Neuronal stem cell (in vitro differentiated cells): ENCODE measurements around the gene RPUSD1.
A peak's percentile ranks its signal among the peaks of the same experiment; 100 is the strongest.

ENCODE experiments used
- DNase-seq: peaks from one replicate; pipeline ENCODE4 v3.0.0-alpha.2; 2013; ENCODE audit warnings: low spot score
- H2AFZ ChIP-seq: one replicate; pipeline ENCODE4 v1.6.1; 2013; ENCODE audit warnings: mild to moderate bottlenecking, low read length, inconsistent platforms
- H2AK5ac ChIP-seq: 2 replicates; pipeline ENCODE4 v1.6.1; 2013; ENCODE audit warnings: low read depth, mild to moderate bottlenecking, inconsistent platforms, low read length, moderate library complexity, mixed read lengths
- H2BK120ac ChIP-seq: 2 replicates; pipeline ENCODE4 v1.6.1; 2013; ENCODE audit warnings: low read depth, mild to moderate bottlenecking, inconsistent platforms, low read length, moderate library complexity, mixed read lengths
- H2BK12ac ChIP-seq: one replicate; pipeline ENCODE4 v1.6.1; 2013; ENCODE audit warnings: low read length, inconsistent platforms
- H2BK15ac ChIP-seq: 2 replicates; pipeline ENCODE4 v1.6.1; 2013; ENCODE audit warnings: mild to moderate bottlenecking, low read length, inconsistent platforms, mixed read lengths
- H2BK5ac ChIP-seq: one replicate; pipeline ENCODE4 v1.6.1; 2013; ENCODE audit warnings: inconsistent platforms, mild to moderate bottlenecking, low read length, moderate library complexity
- H3K14ac ChIP-seq: one replicate; pipeline ENCODE4 v1.6.1; 2013; ENCODE audit warnings: low read length, inconsistent platforms
- H3K18ac ChIP-seq: 2 replicates; pipeline ENCODE4 v1.6.1; 2013; ENCODE audit warnings: low read length, inconsistent platforms
- H3K23ac ChIP-seq: 2 replicates; pipeline ENCODE4 v1.6.1; 2013; ENCODE audit warnings: low read depth, mild to moderate bottlenecking, mixed read lengths, low read length, inconsistent platforms; ENCODE audit not compliant: poor library complexity
- H3K27ac ChIP-seq: replicated peaks from 3 replicates; pipeline ENCODE4 v1.5.1; 2013; ENCODE audit warnings: low read length, inconsistent platforms
- H3K27me3 ChIP-seq, 3 experiments: 2 replicates each; pipeline ENCODE4 v1.6.1; 2013; ENCODE audit warnings: low read length in 3 of 3, mild to moderate bottlenecking in 2 of 3, inconsistent platforms in 1 of 3, low read depth in 1 of 3, mixed read lengths in 1 of 3, moderate library complexity in 1 of 3; ENCODE audit not compliant: control insufficient read depth in 3 of 3, insufficient read depth in 3 of 3
- H3K36me3 ChIP-seq, 2 donors: replicated peaks in 1 of 2; 2 replicates each; pipeline ENCODE4 v1.6.1; 2013; ENCODE audit warnings: low read length in 2 of 2; ENCODE audit not compliant: control insufficient read depth in 2 of 2, insufficient read depth in 2 of 2
- H3K4ac ChIP-seq: 2 replicates; pipeline ENCODE4 v1.6.1; 2013; ENCODE audit warnings: inconsistent platforms, mild to moderate bottlenecking, low read length, moderate library complexity
- H3K4me1 ChIP-seq, 2 donors: 1 replicate in 1 of 2; 2 replicates in 1 of 2; pipeline ENCODE4 v1.6.1; 2013; ENCODE audit warnings: low read length in 2 of 2, low read depth in 1 of 2; ENCODE audit not compliant: control insufficient read depth in 2 of 2, insufficient read depth in 1 of 2
- H3K4me2 ChIP-seq: one replicate; pipeline ENCODE4 v1.6.1; 2013; ENCODE audit warnings: mild to moderate bottlenecking, low read length, inconsistent platforms; ENCODE audit not compliant: insufficient read depth, poor library complexity, severe bottlenecking
- H3K4me3 ChIP-seq, 2 donors: 2 replicates each; pipeline ENCODE4 v1.5.1; 2013; ENCODE audit warnings: low read length in 2 of 2, mild to moderate bottlenecking in 2 of 2, inconsistent platforms in 1 of 2, moderate library complexity in 1 of 2
- H3K79me1 ChIP-seq: one replicate; pipeline ENCODE4 v1.6.1; 2013; ENCODE audit warnings: low read depth, mild to moderate bottlenecking, inconsistent platforms, low read length, moderate library complexity
- H3K9ac ChIP-seq: one replicate; pipeline ENCODE4 v1.6.1; 2013; ENCODE audit warnings: mild to moderate bottlenecking, low read depth, low read length, inconsistent platforms; ENCODE audit not compliant: poor library complexity
- H3K9me3 ChIP-seq, 2 donors: replicated peaks in 1 of 2; 2 replicates each; pipeline versions ENCODE3 to v1.6.1; 2013; ENCODE audit warnings: low read length in 2 of 2, mild to moderate bottlenecking in 2 of 2, inconsistent platforms in 1 of 2, low read depth in 1 of 2, mixed read lengths in 1 of 2, moderate library complexity in 1 of 2; ENCODE audit not compliant: control insufficient read depth in 2 of 2, insufficient read depth in 1 of 2
- H4K8ac ChIP-seq: one replicate; pipeline ENCODE4 v1.6.1; 2013; ENCODE audit warnings: low read depth, mild to moderate bottlenecking, inconsistent platforms, low read length, moderate library complexity
- H4K91ac ChIP-seq: one replicate; pipeline ENCODE4 v1.6.1; 2013; ENCODE audit warnings: low read length, low read depth, mild to moderate bottlenecking, inconsistent platforms; ENCODE audit not compliant: poor library complexity
- WGBS, 2 donors: extraction: QIAGEN DNeasy Blood & Tissue Kit; methylation state at CpG; one replicate each; pipeline ENCODE4 v1.1.7; 2013; ENCODE audit warnings: missing lambda C conversion rate in 2 of 2, mixed read lengths in 1 of 2; ENCODE audit not compliant: insufficient read length in 2 of 2, insufficient replicate concordance in 1 of 2; ENCODE audit errors: extremely low coverage in 2 of 2; 5-methylcytosine and 5-hydroxymethylcytosine counted together

Gene RPUSD1

DNA sequence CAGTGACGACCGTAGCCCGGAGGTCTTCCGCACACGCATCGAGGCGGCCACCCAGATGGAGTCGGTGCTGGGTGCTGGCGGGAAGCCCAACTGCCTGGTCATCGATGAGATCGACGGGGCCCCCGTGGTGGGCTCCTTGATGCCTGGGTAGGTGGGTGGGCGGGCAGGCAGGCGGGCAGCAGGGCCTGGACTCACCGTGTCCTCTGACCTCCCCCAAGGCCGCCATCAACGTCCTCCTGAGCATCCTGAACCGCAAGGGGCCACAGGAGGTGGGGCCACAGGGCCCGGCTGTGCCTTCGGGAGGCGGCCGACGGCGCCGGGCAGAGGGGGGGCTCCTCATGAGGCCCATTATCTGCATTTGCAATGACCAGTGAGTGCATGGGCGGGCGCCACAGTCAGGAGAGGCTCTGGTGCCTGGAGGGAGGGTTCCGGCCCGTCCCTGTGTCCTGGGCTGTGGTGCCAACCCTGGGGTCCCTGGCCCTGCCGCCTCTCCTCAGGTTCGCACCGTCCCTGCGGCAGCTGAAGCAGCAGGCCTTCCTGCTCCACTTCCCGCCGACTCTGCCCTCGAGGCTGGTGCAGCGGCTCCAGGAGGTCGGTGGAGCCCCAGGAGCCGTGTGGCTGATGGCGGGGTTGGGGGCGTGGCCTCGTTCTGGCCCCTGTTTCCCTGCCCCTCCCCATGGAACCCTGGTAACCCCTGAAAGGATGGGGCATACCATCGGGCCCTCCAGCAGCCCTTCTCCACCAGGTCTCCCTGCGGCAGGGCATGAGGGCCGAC, 4.2 kb upstream of the RPUSD1 start:
- Histone ChIP-seq H4K91ac (no peak overlapping the region), H3K79me1 (peaks cover 37% of the 10 kb centered on the region), H3K9me3 (no peaks in the 10 kb centered on the region), H3K4ac (no peak overlapping the region), H4K8ac (no peak overlapping the region), H3K23ac (no peak overlapping the region), H3K4me2 (no peak overlapping the region), H3K36me3 (peaks cover 49 to 72% of the 10 kb centered on the region in 2 donors), H2AK5ac (no peak overlapping the region), H2AFZ (no peak overlapping the region), H2BK120ac (no peak overlapping the region), H3K9ac (no peak overlapping the region), H3K27ac (no peak overlapping the region), H3K27me3 (no peaks in the 10 kb centered on the region), H3K14ac (no peak overlapping the region), H3K4me1 (peaks cover 8 to 9% of the 10 kb centered on the region in 2 donors), H3K4me3 (no peak overlapping the region), H2BK5ac (no peak overlapping the region), H2BK15ac (no peak overlapping the region), H3K18ac (no peak overlapping the region), H2BK12ac (no peak overlapping the region)
- no peak for DNase-seq
- WGBS, 2 donors: no CpG with 5 or more reads among the region's 46 CpGs

DNA sequence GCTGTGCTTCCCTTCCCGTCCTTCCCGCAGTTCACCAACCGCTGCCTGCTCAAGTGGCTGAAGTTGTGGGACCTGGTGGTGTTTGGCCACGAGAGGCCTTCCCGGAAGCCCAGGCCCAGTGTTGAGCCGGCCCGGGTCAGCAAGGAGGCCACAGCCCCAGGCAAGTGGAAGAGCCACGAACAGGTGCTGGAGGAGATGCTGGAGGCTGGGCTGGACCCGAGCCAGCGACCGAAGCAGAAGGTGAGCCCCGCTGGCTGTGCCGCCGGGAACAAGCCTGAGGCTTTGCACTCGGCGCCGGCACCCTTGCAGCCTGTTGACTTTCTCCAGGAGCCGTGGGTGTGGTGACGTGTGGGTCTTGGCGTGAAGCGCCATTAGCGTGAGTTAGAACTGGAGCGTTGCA, 3.0 kb upstream of the RPUSD1 start:
- Histone ChIP-seq H3K4me3 (no peak overlapping the region), H2BK12ac (no peak overlapping the region), H2AK5ac (no peak overlapping the region), H2BK5ac (no peak overlapping the region), H3K4me1 (peaks cover 8 to 9% of the 10 kb centered on the region in 2 donors), H3K9ac (no peak overlapping the region), H3K9me3 (no peaks in the 10 kb centered on the region), H3K27me3 (no peaks in the 10 kb centered on the region), H2BK15ac (no peak overlapping the region), H3K18ac (no peak overlapping the region), H4K8ac (no peak overlapping the region), H3K4me2 (no peak overlapping the region), H3K79me1 (peaks cover 44% of the 10 kb centered on the region), H3K4ac (no peak overlapping the region), H3K36me3 (peaks cover 47 to 67% of the 10 kb centered on the region in 2 donors), H3K27ac (no peak overlapping the region), H2AFZ (no peak overlapping the region), H3K23ac (peak overlapping the region; percentile 43), H2BK120ac (no peak overlapping the region), H3K14ac (no peak overlapping the region), H4K91ac (no peak overlapping the region)
- no peak for DNase-seq
- no CpG with 5 or more reads among the region's 23 CpGs for WGBS, 2 donors

- Histone ChIP-seq H3K79me1 (peaks cover 51% of the 10 kb centered on the region), H3K9me3 (no peaks in the 10 kb centered on the region), H3K4me3 (peak overlapping the region in 1 of 2 donors; percentile 64), H2BK15ac (no peak overlapping the region), H3K4me2 (no peak overlapping the region), H4K8ac (no peak overlapping the region), H2BK120ac (no peak overlapping the region), H2BK12ac (no peak overlapping the region), H4K91ac (no peak overlapping the region), H3K4me1 (peaks cover 8 to 9% of the 10 kb centered on the region in 2 donors), H3K36me3 (peaks cover 44 to 69% of the 10 kb centered on the region in 2 donors), H3K14ac (no peak overlapping the region), H3K18ac (no peak overlapping the region), H2AFZ (no peak overlapping the region), H3K27me3 (no peaks in the 10 kb centered on the region), H2BK5ac (no peak overlapping the region), H3K23ac (no peak overlapping the region), H3K4ac (no peak overlapping the region), H3K9ac (no peak overlapping the region), H2AK5ac (no peak overlapping the region), H3K27ac (no peak overlapping the region)
- no peak for DNase-seq
- WGBS, 2 donors: no CpG with 5 or more reads among the region's 17 CpGs
Observed at GRCh38 chr16:790086-790485, 1.9 kb upstream of the RPUSD1 start.

DNA sequence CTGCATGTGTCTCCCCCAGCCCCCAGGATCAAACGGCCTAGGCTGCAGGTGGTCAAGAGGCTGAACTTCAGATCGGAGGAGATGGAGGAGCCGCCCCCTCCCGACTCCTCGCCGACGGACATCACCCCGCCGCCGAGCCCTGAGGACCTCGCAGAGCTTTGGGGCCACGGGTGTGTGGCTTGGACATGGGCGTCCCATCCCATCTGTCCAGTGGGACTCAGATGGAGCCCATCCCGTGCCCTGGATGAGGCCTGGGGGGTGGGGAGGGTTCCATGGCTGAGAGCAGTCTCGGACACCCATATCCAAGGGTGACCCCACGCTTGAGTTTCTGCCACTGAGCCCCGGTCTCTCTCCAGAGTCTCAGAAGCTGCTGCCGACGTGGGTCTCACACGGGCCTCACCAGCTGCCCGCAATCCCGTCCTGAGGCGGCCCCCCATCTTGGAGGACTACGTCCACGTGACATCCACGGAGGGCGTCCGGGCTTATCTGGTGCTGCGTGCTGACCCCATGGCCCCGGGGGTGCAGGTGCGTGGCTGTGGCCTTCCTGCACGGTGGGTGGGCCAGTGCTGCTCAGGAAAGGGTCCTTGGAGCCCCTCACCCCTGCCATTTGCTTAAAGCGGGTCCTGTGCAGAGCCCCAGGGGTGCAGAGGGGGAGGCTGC, 1.1 kb upstream of the RPUSD1 start:
- WGBS, 2 donors: no CpG with 5 or more reads among the region's 33 CpGs
- H3K79me1 ChIP-seq: peaks cover 56% of the 10 kb centered on the region

More for the DNA sequence above, 1.1 kb upstream of the RPUSD1 start:
- Histone ChIP-seq H3K14ac (no peak overlapping the region), H3K4me3 (peak overlapping the region; percentile 64 to 99), H3K27ac (no peak overlapping the region), H3K27me3 (no peaks in the 10 kb centered on the region), H4K91ac (no peak overlapping the region), H2BK12ac (no peak overlapping the region), H2AK5ac (peak overlapping the region; percentile 94), H3K36me3 (peaks cover 47 to 65% of the 10 kb centered on the region in 2 donors), H2BK5ac (no peak overlapping the region), H3K23ac (peak overlapping the region; percentile 89), H3K4me2 (peak overlapping the region; percentile 86), H3K9ac (peak overlapping the region; percentile 96), H2AFZ (no peak overlapping the region), H2BK120ac (no peak overlapping the region), H4K8ac (no peak overlapping the region), H2BK15ac (no peak overlapping the region), H3K4me1 (peaks cover 8 to 9% of the 10 kb centered on the region in 2 donors), H3K4ac (no peak overlapping the region), H3K9me3 (no peaks in the 10 kb centered on the region), H3K18ac (no peak overlapping the region)
- DNase-seq: no peak
